Ishikawa (cell line): ENCODE measurements around the gene ARHGEF26.

Experiments used
- EP300 ChIP-seq: IDR thresholded peaks from 2 replicates; pipeline ENCODE4 v1.6.1; 2012; ENCODE audit warnings: borderline replicate concordance
- RAD21 ChIP-seq: IDR thresholded peaks from 2 replicates; pipeline ENCODE4 v1.6.1; 2012; ENCODE audit warnings: low read depth
- TCF12 ChIP-seq: IDR thresholded peaks from 2 replicates; pipeline ENCODE4 v1.6.1; 2012; ENCODE audit warnings: low read depth
- TF ChIP-seq, protein P1 (sequence below): IDR thresholded peaks from 2 replicates; pipeline ENCODE4 v1.6.1; 2012
- TF ChIP-seq, protein P2 (sequence below): IDR thresholded peaks from 2 replicates; pipeline ENCODE4 v1.6.1; 2012

DNA sequence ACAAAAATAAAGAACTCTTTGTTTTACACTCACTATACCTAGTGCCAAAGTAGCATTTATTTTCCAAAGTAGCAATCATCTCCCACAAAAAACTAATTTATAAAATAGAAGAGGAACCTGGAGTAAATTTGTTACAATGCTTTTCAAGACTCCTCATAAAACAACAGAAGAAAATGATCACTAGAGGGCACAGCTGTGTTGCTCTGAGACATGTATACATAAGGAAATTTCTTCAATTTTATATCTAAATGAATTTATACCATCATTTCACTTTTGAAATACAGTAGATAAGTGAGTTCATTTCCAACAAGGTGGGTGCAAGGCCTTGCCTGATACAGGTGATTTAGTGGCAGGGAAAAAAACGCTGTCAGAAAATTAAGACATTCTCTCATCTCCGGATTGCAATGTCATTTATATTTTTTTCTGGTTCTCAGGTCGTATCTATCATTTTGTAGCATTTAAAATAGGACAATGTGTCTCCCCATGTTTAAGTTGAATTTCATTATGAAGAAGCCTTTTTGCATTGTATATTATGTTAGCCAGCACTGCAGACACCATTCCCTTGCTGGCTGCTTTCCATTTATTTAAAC lies 25.3 kb upstream of the ARHGEF26 start:
- TF ChIP-seq, protein P1, sequence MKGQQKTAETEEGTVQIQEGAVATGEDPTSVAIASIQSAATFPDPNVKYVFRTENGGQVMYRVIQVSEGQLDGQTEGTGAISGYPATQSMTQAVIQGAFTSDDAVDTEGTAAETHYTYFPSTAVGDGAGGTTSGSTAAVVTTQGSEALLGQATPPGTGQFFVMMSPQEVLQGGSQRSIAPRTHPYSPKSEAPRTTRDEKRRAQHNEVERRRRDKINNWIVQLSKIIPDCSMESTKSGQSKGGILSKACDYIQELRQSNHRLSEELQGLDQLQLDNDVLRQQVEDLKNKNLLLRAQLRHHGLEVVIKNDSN = no peak
- TF ChIP-seq RAD21 = peak; percentile 61
- TF ChIP-seq EP300 = no peak
- TF ChIP-seq, protein P2, sequence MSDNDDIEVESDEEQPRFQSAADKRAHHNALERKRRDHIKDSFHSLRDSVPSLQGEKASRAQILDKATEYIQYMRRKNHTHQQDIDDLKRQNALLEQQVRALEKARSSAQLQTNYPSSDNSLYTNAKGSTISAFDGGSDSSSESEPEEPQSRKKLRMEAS = no peak
- TF ChIP-seq TCF12 = no peak
